HAP-1 (cell line): ENCODE results near the gene POU2F1.

ENCODE experiments used
- DNase-seq, 2 experiments: peaks; one replicate each; pipeline ENCODE4 v3.0.0-alpha.2; 2016 to 2020; ENCODE audit warnings: low spot score in 2 of 2
- H3K27me3 ChIP-seq: fragments of 250-450 bp; sonication (Bioruptor Pico); 2 replicates; pipeline ENCODE4 v1.5.1; 2020; ENCODE audit warnings: low read depth, mild to moderate bottlenecking, moderate library complexity
- H3K36me3 ChIP-seq: fragments of 250-450 bp; sonication (Bioruptor Pico); replicated peaks from 2 replicates; pipeline ENCODE4 v1.5.1; 2020; ENCODE audit warnings: mild to moderate bottlenecking
- H3K4me1 ChIP-seq: fragments of 250-450 bp; sonication (Bioruptor Pico); 2 replicates; pipeline ENCODE4 v1.5.1; 2020; ENCODE audit warnings: mild to moderate bottlenecking
- H3K4me3 ChIP-seq: fragments of 250-450 bp; sonication (Bioruptor Pico); 2 replicates; pipeline ENCODE4 v1.5.1; 2020; ENCODE audit warnings: mild to moderate bottlenecking, moderate library complexity
- H3K9me3 ChIP-seq: fragments of 250-450 bp; sonication (Bioruptor Pico); 2 replicates; pipeline ENCODE4 v1.5.1; 2020; ENCODE audit warnings: mild to moderate bottlenecking, moderate library complexity
- in situ Hi-C: fragments of 300-500 bp; cut with MboI; formaldehyde crosslinking; loops from 3 replicates; pipeline ENCODE4 v1.14.3; 2020; ENCODE audit warnings: low sequenced_read_pairs, inconsistent platforms, mixed read lengths

The POU2F1 gene

DNA sequence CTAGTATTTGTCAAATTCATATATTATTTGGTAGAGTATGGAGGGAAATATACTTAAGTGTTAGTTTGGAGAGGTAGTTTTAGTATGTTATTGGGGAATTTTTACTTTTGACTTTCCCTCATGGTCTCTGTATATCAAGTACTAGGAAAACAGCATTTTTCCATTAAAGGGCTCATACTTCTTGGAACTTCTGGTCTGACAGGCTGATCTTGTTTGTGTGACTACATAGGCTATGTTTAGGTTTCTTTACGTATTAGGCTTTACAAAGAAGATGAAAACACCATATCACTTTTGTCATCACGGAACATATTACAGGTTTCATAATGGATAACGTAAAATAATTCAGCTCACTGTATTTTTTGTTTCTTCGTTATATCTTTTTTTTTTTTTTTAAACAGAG, 30.8 kb downstream of the POU2F1 start:
- H3K4me3 ChIP-seq = no peak overlapping the region
- no peaks in the 10 kb centered on the region for H3K36me3 ChIP-seq
- H3K9me3 ChIP-seq = no peaks in the 10 kb centered on the region
- DNase-seq = no peak
- H3K27me3 ChIP-seq = no peaks in the 10 kb centered on the region
- in situ Hi-C loops = loop anchor here (25.0 kb wide), 2 partner anchors 286 to 436 kb away; no protein-coding TSS in a partner anchor
- H3K4me1 ChIP-seq = no peaks in the 10 kb centered on the region

DNA sequence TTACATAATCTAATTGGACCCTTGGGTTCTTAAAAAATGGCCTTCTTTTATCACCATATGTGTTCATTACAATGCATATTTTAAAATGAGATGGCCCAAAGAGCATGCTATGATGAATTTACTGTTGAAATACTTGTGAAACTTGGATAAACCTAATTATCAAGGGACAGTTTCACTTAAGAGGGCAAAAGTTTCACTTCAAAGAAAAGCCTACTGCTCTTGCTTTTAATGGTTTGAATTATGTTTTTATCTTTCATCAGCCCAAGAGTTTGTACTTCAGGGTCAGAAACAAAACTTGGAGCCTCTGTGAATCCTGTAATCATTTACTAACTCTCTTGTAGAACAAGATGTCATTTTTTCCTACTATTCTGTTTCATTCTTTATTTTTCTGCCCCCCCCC, 32.3 kb downstream of the POU2F1 start:
- in situ Hi-C loops = loop anchor here (25.0 kb wide), 2 partner anchors 284 to 434 kb away; no protein-coding TSS in a partner anchor
- H3K4me3 ChIP-seq = no peak overlapping the region
- H3K9me3 ChIP-seq = no peaks in the 10 kb centered on the region
- no peaks in the 10 kb centered on the region for H3K4me1 ChIP-seq
- no peaks in the 10 kb centered on the region for H3K27me3 ChIP-seq
- H3K36me3 ChIP-seq = no peaks in the 10 kb centered on the region
- no peak for DNase-seq

DNA sequence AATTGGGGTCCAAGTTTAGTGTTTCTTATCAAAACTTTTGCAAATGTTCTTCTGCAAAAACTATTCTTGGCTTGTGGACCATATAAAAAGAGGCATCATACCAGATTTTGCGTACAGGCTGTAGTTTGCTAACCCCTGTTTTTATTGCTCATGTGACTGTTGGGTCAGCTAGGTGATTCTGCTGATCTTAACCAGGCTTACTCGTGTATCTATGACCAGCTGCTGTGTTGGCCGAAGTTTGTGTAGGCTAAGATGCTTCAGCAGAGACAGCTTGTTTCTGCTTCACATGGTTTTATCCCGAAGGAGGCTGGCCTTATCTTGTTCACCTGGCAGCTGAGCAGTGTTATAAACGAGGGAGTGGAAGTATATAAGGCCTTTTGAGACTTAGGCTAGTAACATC, 38.2 kb downstream of the POU2F1 start:
- Histone ChIP-seq H3K9me3 (no peaks in the 10 kb centered on the region), H3K4me1 (peaks cover 11% of the 10 kb centered on the region), H3K36me3 (no peaks in the 10 kb centered on the region; the same call in 1 of the 2 replicates), H3K4me3 (no peak overlapping the region), H3K27me3 (no peaks in the 10 kb centered on the region)
- no peak for DNase-seq
- in situ Hi-C loops = loop anchor here (25.0 kb wide), 2 partner anchors 278 to 428 kb away; no protein-coding TSS in a partner anchor

DNA sequence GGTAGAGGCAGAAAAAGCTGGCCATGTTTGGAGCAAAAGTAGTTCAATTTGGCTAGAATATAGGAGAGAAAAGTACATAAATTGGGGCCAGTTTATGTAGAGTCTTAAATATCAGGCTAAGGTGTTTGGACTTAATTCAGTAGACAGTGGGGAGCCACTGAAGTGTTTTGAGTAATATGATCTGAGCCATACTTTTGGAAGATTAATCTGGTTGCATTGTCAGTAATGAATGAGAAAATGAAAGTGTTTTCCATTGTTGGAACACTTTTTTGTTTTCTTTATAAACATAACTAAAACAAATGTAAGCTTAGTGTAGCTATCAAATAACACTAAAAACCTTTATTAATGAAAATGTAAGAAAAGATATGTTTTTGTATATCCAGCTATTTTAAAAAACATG, 42.1 kb downstream of the POU2F1 start:
- in situ Hi-C loops = loop anchor here (25.0 kb wide), 2 partner anchors 274 to 424 kb away; no protein-coding TSS in a partner anchor
- Histone ChIP-seq H3K9me3 (no peaks in the 10 kb centered on the region), H3K27me3 (no peaks in the 10 kb centered on the region), H3K4me3 (no peak overlapping the region), H3K4me1 (peaks cover 11% of the 10 kb centered on the region), H3K36me3 (no peaks in the 10 kb centered on the region; the same call in 1 of the 2 replicates)
- peak in 1 of 2 experiments; percentile 21 for DNase-seq

DNA sequence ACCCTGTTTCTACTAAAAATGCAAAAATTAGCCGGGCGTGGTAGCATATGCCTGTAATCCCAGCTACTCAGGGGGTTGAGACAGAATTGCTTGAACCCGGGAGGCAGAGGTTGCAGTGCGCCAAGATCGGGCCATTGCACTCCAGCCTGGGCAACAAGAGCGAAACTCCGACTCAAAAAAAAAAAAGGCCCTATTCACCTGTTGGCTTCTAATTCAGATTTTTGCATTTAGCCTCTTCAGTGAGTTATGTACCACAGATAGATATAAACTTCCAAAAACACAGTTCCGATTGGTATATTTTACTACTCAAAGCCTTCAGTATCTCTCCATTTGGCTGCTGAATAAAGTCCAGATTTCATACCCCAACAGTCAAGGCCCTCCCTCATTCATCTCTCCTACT, 42.7 kb downstream of the POU2F1 start:
- no peak overlapping the region for H3K4me3 ChIP-seq
- in situ Hi-C loops = loop anchor here (25.0 kb wide), 2 partner anchors 274 to 424 kb away; no protein-coding TSS in a partner anchor
- H3K9me3 ChIP-seq = no peaks in the 10 kb centered on the region
- no peaks in the 10 kb centered on the region; the same call in 1 of the 2 replicates for H3K36me3 ChIP-seq
- no peaks in the 10 kb centered on the region for H3K27me3 ChIP-seq
- H3K4me1 ChIP-seq = peaks cover 11% of the 10 kb centered on the region
- DNase-seq = no peak

DNA sequence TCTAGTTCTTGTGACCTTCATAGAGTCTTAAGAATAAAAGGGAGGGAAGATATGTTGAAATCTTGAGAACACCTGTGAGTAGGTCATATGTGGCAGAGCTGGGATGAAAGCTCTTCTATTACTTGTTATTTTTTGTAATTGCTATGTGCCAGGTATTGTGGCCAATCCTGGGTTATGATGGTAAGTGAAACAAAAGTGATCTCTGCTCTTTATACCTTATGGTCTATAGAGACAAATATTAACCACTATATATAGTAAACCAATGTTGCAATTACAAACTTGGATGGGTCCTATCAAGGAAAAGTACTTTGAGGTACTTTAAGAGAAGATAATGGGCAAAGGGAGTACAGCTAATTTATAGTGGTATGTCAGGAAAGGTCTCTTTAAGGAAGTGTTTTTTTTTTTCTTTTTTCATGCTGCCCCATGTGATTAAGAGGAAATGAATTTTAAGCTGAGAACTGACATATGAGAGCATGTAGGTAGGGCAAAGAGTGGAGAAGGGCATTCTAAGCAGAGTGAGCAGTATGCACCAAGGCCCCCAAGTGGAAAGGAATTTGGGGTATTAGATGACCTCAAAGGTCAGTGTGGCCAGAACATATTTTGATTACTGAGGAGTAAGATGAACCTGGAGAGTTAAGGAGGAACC, 43.3 kb downstream of the POU2F1 start:
- Histone ChIP-seq H3K4me1 (peaks cover 11% of the 10 kb centered on the region), H3K36me3 (no peaks in the 10 kb centered on the region), H3K9me3 (no peaks in the 10 kb centered on the region), H3K27me3 (no peaks in the 10 kb centered on the region), H3K4me3 (no peak overlapping the region)
- DNase-seq = no peak
- in situ Hi-C loops = loop anchor here (25.0 kb wide), 2 partner anchors 273 to 423 kb away; no protein-coding TSS in a partner anchor

DNA sequence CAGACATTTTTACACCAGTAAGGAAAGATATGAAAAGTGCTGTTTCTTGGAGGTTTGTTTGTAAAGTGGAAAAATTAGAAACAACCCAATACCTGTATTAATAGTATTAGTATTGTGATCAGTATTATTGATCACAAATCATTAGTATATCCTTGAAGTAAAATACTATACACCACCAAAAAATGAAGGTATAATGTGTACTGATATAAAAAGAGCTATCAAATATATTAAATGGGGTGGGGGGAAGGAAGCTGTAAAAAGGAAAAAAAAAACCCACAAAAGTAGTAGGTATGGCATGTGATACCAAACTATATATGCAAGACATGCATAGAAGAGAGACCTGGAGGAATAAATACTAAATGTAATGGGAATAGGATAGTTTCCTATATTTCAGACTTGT, 46.3 kb downstream of the POU2F1 start:
- no peak for DNase-seq

DNA sequence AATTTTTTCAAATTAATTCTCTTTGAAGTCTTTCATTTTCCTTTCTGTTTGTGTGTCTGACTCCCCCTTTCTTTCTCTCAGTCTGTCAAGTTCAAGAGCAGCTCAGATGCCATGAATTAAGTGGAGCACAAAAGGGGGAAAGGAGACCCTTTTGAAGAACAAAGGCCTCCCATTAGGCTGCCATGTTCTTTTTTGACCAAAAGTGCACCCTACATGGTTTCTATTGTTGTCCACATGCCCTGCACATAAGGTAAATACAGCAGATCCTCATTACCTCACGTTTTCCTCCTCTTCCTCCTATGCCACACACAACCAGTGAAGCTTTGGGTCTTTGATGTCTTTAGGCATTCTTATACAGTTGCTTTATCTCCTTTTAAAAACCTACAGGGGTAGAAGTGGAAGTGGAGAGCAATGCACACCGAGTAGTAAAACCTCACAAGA, 47.7 kb downstream of the POU2F1 start:
- H3K27me3 ChIP-seq = no peaks in the 10 kb centered on the region
- H3K4me3 ChIP-seq = no peak overlapping the region
- in situ Hi-C loops = loop anchor here (5.0 to 25.0 kb wide), 3 partner anchors 174 to 419 kb away; no protein-coding TSS in a partner anchor
- no peak for DNase-seq
- no peaks in the 10 kb centered on the region for H3K36me3 ChIP-seq
- H3K9me3 ChIP-seq = no peaks in the 10 kb centered on the region
- H3K4me1 ChIP-seq = peaks cover 3% of the 10 kb centered on the region; the same call in 1 of the 2 replicates

More for the DNA sequence above, 46.3 kb downstream of the POU2F1 start:
- peaks cover 11% of the 10 kb centered on the region for H3K4me1 ChIP-seq
- no peaks in the 10 kb centered on the region for H3K36me3 ChIP-seq
- no peaks in the 10 kb centered on the region for H3K27me3 ChIP-seq
- H3K9me3 ChIP-seq = no peaks in the 10 kb centered on the region
- in situ Hi-C loops = loop anchor here (5.0 to 25.0 kb wide), 3 partner anchors 175 to 420 kb away; no protein-coding TSS in a partner anchor
- H3K4me3 ChIP-seq = no peak overlapping the region

DNA sequence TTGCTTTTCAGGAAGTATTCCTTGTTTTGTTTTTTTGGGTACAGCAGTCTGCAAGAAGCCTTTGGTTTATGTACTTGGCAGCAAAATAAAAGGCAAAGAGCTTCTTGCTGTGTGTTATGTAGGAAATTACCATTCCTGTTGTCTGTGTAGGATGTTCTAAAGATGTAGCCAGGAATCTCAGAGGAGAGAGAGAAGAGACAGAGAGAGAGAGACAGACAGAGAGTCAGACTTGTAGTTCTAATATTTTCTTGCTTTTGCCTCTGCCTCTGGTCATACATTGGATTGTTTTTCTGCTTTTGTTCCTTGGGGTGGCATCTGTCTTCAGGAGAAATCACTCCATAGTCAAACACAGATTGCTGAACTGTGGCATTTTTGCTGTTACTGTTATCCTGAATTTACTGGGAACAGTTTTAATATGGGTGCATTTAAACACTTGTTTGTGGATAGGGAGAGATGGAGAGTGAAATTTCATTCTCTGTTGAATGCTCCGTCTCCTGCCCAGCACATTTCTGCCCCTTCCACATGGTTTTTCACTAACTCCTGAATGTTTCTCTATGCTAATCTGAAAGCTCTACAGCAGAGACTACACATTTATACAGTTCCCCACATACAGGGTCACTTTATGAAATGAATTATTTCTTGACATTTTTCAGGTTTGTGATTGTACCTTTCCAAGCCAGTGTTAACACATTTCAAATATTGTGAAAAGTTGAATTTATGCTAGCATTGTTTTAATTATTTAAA, 49.8 kb downstream of the POU2F1 start:
- in situ Hi-C loops = loop anchor here (25.0 kb wide), 2 partner anchors 267 to 417 kb away; no protein-coding TSS in a partner anchor
- no peak overlapping the region for H3K4me3 ChIP-seq
- H3K27me3 ChIP-seq = no peaks in the 10 kb centered on the region
- no peaks in the 10 kb centered on the region for H3K36me3 ChIP-seq
- H3K9me3 ChIP-seq = no peaks in the 10 kb centered on the region
- DNase-seq = no peak
- H3K4me1 ChIP-seq = peaks cover 10% of the 10 kb centered on the region

DNA sequence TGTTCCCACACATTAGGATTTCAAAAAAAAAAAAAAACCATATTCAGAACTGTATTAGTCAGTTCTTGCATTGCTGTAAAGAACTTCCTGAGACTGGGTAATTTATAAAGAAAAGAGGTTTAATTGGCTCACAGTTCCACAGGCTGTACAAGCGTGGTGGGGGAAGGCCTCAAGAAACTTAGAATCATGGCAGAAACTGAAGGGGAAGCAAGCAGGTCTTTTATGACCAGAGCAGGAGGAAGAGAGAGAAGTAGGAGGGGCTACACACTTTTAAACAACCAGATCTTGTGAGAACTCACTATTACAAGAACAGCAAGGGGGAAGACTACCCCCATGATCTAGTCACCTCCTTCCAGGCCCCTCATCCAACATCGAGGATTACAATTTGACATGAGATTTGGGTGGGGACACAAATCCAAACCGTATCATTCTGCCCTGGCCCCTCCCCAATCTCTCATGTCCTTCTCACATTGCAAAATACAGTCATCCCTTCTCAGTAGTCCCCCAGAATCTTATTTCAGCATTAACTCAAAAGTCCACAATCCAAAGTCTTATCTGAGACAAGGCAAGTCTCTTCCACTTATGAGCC, 51.8 kb downstream of the POU2F1 start:
- H3K36me3 ChIP-seq = no peaks in the 10 kb centered on the region
- H3K4me3 ChIP-seq = no peak overlapping the region
- no peaks in the 10 kb centered on the region for H3K9me3 ChIP-seq
- in situ Hi-C loops = loop anchor here (25.0 kb wide), 2 partner anchors 265 to 415 kb away; no protein-coding TSS in a partner anchor
- peaks cover 13% of the 10 kb centered on the region for H3K4me1 ChIP-seq
- H3K27me3 ChIP-seq = no peaks in the 10 kb centered on the region
- no peak for DNase-seq

DNA sequence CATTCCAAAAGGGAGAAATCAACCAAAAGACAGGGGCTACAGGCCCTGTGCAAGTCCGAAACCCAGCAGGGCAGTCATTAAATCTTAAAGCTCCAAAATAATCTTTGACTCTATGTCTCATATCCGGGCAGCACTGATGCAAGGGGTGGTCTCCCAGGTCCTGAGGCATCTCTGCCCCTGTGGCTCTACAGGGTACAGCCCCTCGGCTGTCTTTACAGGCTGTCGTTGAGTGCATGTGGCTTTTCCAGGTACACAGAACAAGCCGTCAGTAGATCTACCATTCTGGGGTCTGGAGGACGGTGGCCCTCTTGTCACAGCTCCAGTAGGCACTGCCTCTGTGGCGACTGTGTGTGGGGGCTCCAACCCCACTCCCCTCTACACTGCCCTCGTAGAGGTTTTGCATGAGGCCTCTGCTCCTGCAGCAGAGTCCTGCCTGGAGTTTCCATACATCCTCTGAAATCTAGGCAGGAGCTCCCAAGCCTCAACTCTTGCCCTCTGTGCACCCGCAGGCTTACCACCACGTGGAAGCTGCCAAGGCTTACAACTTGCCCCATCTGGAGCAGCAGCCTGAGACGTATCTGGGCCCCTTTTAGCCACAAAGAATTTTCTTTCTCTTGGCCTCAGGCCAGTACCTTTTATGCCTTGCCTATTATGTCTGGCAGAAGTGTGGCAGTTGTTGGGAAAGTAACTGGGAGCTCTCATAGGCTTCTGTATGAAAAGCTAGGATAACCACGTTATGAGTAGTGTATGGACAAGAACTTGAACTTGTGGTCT, 52.5 kb downstream of the POU2F1 start:
- in situ Hi-C loops = loop anchor here (25.0 kb wide), 2 partner anchors 264 to 414 kb away; no protein-coding TSS in a partner anchor

DNA sequence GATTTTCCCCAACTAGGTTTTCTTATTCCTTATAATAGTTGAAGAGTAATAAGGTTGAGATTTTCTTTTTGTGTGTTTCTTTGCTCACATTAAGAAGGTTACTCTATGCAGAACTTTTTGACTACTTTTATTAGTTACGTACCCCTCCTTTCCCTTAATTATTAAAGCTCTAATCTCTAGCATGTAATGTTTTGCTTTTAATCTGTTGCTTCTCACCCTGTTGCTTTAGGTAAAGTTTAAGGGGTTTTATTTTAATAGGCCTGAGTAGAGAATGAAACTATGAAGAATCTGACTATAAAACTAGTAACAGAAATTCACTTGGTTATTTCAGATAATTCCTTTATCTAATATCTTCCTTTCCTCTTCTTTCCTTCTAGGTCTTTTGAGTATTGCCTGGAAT, 53.4 kb downstream of the POU2F1 start:
- DNase-seq = no peak
- Histone ChIP-seq H3K4me3 (no peak overlapping the region), H3K27me3 (no peaks in the 10 kb centered on the region), H3K4me1 (peaks cover 13% of the 10 kb centered on the region), H3K9me3 (no peaks in the 10 kb centered on the region), H3K36me3 (no peaks in the 10 kb centered on the region)
- in situ Hi-C loops = loop anchor here (25.0 kb wide), 2 partner anchors 263 to 413 kb away; no protein-coding TSS in a partner anchor

More for the DNA sequence above, 52.5 kb downstream of the POU2F1 start:
- no peaks in the 10 kb centered on the region for H3K9me3 ChIP-seq
- H3K4me1 ChIP-seq = peaks cover 13% of the 10 kb centered on the region
- no peaks in the 10 kb centered on the region for H3K27me3 ChIP-seq
- H3K4me3 ChIP-seq = no peak overlapping the region
- DNase-seq = peak; percentile 59 to 60
- no peaks in the 10 kb centered on the region for H3K36me3 ChIP-seq

DNA sequence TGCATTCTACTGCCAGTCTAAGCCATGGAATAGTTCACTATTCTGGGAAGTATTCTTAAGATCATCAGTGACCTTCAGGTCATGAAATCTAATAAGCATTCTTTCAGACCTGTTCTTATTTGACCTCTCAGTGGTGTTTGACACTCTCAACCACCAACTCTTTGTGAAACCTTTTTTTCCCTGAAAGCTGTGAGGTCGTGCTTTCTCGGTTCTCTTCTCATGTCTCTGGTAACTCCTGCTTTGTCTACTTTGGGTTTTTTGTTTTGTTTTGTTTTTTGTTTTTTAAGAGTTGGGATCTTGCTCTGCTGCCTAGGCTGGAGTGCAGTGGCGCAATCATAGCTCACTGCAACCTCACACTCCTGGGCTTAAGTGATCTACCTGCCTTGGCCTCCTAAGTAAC, 56.3 kb downstream of the POU2F1 start:
- in situ Hi-C loops = no loop called here
- H3K36me3 ChIP-seq = no peaks in the 10 kb centered on the region
- H3K9me3 ChIP-seq = no peaks in the 10 kb centered on the region
- no peak overlapping the region for H3K4me3 ChIP-seq
- peaks cover 13% of the 10 kb centered on the region for H3K4me1 ChIP-seq
- no peak for DNase-seq
- no peaks in the 10 kb centered on the region for H3K27me3 ChIP-seq
